Lung (tissue), 12 donors: ENCODE results near the gene GFOD2. TPM values are rescaled to one million over a fixed set of nuclear protein-coding genes. Genes with fewer than 3 reads are reported as not detected.

Experiments
- ATAC-seq: fragments of 200-7000 bp; cut with Tn5 transposase; one replicate; pipeline ENCODE4 v1.9.1; 2020; ENCODE audit warnings: moderate number of reproducible peaks; ENCODE audit not compliant: insufficient read depth, low FRiP score
- DNase-seq, 3 donors: peaks; one replicate each; pipeline ENCODE4 v3.0.0-alpha.2; 2013 to 2017
- H3K27ac ChIP-seq, 2 donors: one replicate each; pipeline ENCODE4 v1.5.1; 2013; ENCODE audit warnings: mild to moderate bottlenecking in 2 of 2, moderate library complexity in 2 of 2, control low read depth in 1 of 2, inconsistent platforms in 1 of 2, low read depth in 1 of 2, low read length in 1 of 2
- H3K27me3 ChIP-seq, 3 donors: one replicate each; pipeline ENCODE4 v1.5.1; 2013; ENCODE audit warnings: low read length in 2 of 3; ENCODE audit not compliant: control insufficient read depth in 3 of 3, insufficient read depth in 3 of 3
- H3K36me3 ChIP-seq, 4 donors: one replicate each; pipeline ENCODE4 v1.5.1; 2013; ENCODE audit warnings: low read length in 4 of 4, mild to moderate bottlenecking in 1 of 4, moderate library complexity in 1 of 4; ENCODE audit not compliant: control insufficient read depth in 4 of 4, insufficient read depth in 4 of 4
- H3K4me1 ChIP-seq, 5 donors: one replicate each; pipeline ENCODE4 v1.5.1; 2013; ENCODE audit warnings: low read length in 5 of 5, mild to moderate bottlenecking in 2 of 5, moderate library complexity in 1 of 5; ENCODE audit not compliant: control insufficient read depth in 5 of 5, insufficient read depth in 5 of 5
- H3K4me3 ChIP-seq: one replicate; pipeline ENCODE4 v1.5.1; 2013; ENCODE audit warnings: mild to moderate bottlenecking, control low read depth, moderate library complexity
- H3K9ac ChIP-seq, 2 donors: one replicate each; pipeline ENCODE4 v1.5.1; 2013; ENCODE audit warnings: low read length in 2 of 2, control low read depth in 1 of 2; ENCODE audit not compliant: insufficient read depth in 1 of 2
- H3K9me3 ChIP-seq, 4 donors: one replicate each; pipeline ENCODE4 v1.5.1; 2013; ENCODE audit warnings: low read length in 3 of 4, mild to moderate bottlenecking in 1 of 4, moderate library complexity in 1 of 4; ENCODE audit not compliant: control insufficient read depth in 4 of 4, insufficient read depth in 3 of 4
- WGBS, 2 donors: extraction: QIAGEN DNeasy Blood & Tissue Kit; methylation state at CpG; one replicate each; pipeline ENCODE4 v1.1.7; 2013; 5-methylcytosine and 5-hydroxymethylcytosine counted together
- polyA plus RNA-seq, 2 donors: library from polyadenylated mRNA; stranded (reverse); fragments of 200-250 nt; gene quantifications; one replicate each; pipeline ENCODE4 v1.2.1, GENCODE V29; 2013
- total RNA-seq, 2 donors: library from RNA; depleted of rRNA in 1 of 2; stranded (reverse); fragments of >200 nt in 1 of 2; gene quantifications; one replicate each; pipeline ENCODE4 v1.2.1, GENCODE V29; 2014 to 2021
- TF ChIP-seq, protein P1 (sequence below): IDR thresholded peaks from 2 replicates; pipeline ENCODE4 v1.5.1; 2012; ENCODE audit warnings: mild to moderate bottlenecking; ENCODE audit errors: control extremely low read depth, extremely low read depth
- donor health status: control.
- donor health status: control.
- donor health status: Bipolar disorder and iron deficiency.
- donor health status: healthy.
- donor health status: DM: yes; HTN: yes; CAD: no.

GFOD2 gene
- total and polyA plus RNA-seq, 4 donors = 10.1 to 26.3 (median 16.1) TPM

DNA sequence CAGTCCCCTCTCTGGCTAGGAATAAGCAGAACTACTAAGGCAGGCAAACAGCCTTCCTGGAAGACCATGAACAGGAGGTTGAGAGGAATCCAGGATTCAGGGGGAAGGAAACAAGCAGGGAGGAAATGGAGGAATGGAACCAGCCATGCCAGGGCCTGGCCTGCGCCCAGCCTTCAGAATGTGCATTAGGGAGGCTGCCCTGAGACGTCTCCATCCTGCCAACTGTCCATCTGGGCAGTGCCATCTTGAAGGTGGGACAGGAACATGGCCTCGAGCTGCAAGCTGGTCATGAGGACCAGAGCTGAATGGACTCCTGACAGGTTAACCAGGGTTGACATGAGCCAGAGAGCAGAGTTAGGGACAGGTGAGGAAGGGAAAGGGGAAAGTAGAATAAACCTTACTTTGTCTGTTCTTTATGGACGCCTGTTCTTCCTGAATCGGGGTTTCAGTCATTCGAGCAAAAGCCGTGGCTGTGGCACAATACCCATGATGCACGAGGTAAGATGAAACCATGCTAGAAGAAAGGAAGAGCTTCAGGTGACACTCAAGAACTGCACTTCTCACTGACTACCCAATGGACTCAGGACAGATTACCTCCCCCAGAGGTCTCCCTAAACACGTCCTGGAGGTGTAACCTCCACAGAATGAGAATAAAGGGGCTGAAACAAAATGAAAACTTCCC is 12.1 kb upstream of the GFOD2 start:
- Histone ChIP-seq H3K4me1 (no peaks in the 10 kb centered on the region), H3K27ac (no peak overlapping the region), H3K9me3 (no peaks in the 10 kb centered on the region), H3K27me3 (no peaks in the 10 kb centered on the region), H3K4me3 (no peak overlapping the region), H3K9ac (no peak overlapping the region), H3K36me3 (peaks cover 0 to 55% (median 46%) of the 10 kb centered on the region in 4 donors)
- 89 to 91% methylated on average over 9 of the region's 9 CpGs for WGBS, 2 donors
- TF ChIP-seq, protein P1, sequence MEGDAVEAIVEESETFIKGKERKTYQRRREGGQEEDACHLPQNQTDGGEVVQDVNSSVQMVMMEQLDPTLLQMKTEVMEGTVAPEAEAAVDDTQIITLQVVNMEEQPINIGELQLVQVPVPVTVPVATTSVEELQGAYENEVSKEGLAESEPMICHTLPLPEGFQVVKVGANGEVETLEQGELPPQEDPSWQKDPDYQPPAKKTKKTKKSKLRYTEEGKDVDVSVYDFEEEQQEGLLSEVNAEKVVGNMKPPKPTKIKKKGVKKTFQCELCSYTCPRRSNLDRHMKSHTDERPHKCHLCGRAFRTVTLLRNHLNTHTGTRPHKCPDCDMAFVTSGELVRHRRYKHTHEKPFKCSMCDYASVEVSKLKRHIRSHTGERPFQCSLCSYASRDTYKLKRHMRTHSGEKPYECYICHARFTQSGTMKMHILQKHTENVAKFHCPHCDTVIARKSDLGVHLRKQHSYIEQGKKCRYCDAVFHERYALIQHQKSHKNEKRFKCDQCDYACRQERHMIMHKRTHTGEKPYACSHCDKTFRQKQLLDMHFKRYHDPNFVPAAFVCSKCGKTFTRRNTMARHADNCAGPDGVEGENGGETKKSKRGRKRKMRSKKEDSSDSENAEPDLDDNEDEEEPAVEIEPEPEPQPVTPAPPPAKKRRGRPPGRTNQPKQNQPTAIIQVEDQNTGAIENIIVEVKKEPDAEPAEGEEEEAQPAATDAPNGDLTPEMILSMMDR = no peak
- ATAC-seq (no peak), DNase-seq (no peak)

DNA sequence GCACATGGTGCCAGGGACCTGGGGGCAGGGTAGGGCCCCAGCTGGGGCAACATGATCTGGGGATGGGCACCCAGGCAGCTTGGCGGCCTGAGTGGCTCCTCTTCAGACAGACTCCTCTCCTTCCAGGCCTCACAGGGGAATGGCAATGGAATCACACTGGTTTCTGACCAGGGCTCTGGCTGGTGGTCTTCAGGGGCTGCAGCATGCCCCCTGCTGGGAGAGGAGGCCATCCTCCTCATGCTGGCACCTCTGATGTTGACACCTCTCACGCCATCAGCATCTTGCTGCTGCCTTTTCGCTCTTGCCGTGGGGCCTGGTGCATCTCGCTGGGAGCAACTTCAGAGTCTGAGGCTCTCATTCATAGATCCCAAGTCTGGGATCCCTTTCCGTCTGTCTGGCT is 11.2 kb upstream of the GFOD2 start:
- TF ChIP-seq, protein P1 = no peak
- DNase-seq (no peak), ATAC-seq (no peak)
- H3K9ac ChIP-seq = no peak overlapping the region
- no peaks in the 10 kb centered on the region for H3K4me1 ChIP-seq
- H3K27ac ChIP-seq = no peak overlapping the region
- no peaks in the 10 kb centered on the region for H3K27me3 ChIP-seq
- H3K4me3 ChIP-seq = no peak overlapping the region
- H3K9me3 ChIP-seq = no peaks in the 10 kb centered on the region
- 94% methylated on average over 6 of the region's 6 CpGs for WGBS, 2 donors
- peaks cover 0 to 59% (median 49%) of the 10 kb centered on the region in 4 donors for H3K36me3 ChIP-seq

DNA sequence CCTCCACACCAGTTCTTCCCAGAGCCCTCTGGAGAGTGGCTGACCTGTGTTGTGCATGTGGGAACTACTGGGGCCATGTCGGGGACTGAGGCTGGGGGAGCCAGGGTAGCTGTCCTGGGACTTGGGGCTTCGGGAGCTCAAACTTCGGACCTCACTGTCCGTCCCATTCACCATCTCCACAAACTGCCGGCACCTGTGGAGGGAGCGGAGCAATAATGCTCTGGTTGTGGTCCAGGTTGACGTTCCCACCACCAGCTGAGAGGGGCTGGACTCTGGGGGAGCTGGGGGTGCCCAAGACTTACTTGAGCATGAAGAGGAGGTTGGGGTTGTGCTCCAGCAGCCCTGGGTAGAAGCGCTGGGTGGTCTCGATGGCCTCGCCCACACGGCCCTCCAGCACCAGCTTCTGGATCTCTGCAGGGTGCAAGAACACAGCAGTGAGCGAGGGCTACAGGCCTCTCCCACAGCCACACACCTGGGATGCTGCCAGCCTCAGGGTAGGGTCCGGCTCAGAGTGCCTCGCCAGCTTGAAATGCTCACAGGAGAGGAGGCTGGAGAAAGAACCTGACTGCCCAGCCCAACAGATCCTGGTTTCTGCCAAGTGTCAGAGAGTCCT is 10.6 kb upstream of the GFOD2 start:
- H3K4me1 ChIP-seq = no peaks in the 10 kb centered on the region
- H3K4me3 ChIP-seq = no peak overlapping the region
- TF ChIP-seq, protein P1 = no peak
- DNase-seq (no peak), ATAC-seq (no peak)
- H3K27me3 ChIP-seq = no peaks in the 10 kb centered on the region
- H3K36me3 ChIP-seq = peaks cover 0 to 59% (median 51%) of the 10 kb centered on the region in 4 donors
- H3K9ac ChIP-seq = no peak overlapping the region
- H3K9me3 ChIP-seq = no peaks in the 10 kb centered on the region
- no peak overlapping the region for H3K27ac ChIP-seq
- 98% methylated on average over 14 of the region's 14 CpGs for WGBS, 2 donors
